Trophoblast cell (in vitro differentiated cells and primary cell): ENCODE measurements around the gene RAPGEF1.
A peak's percentile ranks its signal among the peaks of the same experiment; 100 is the strongest.

Experiments used
- DNase-seq, 2 donors: peaks; one replicate each; pipeline ENCODE4 v3.0.0-alpha.2; 2016
- H2AFZ ChIP-seq: 2 replicates; pipeline ENCODE4 v1.6.1; 2013; ENCODE audit warnings: low read length, moderate library complexity, mild to moderate bottlenecking; ENCODE audit not compliant: insufficient read depth, poor library complexity
- H2AK5ac ChIP-seq: 2 replicates; pipeline ENCODE4 v1.6.1; 2013; ENCODE audit warnings: mild to moderate bottlenecking, low read length
- H2BK120ac ChIP-seq: 2 replicates; pipeline ENCODE4 v1.6.1; 2013; ENCODE audit warnings: low read length, mild to moderate bottlenecking, moderate library complexity; ENCODE audit not compliant: insufficient read depth, poor library complexity
- H2BK12ac ChIP-seq: 2 replicates; pipeline ENCODE4 v1.6.1; 2013; ENCODE audit warnings: mild to moderate bottlenecking, low read length, moderate library complexity
- H2BK5ac ChIP-seq: 2 replicates; pipeline ENCODE4 v1.6.1; 2013; ENCODE audit warnings: low read length, low read depth, moderate library complexity, mild to moderate bottlenecking; ENCODE audit not compliant: poor library complexity
- H3K14ac ChIP-seq: 2 replicates; pipeline ENCODE4 v1.6.1; 2013; ENCODE audit warnings: mild to moderate bottlenecking, low read length
- H3K18ac ChIP-seq: 2 replicates; pipeline ENCODE4 v1.6.1; 2013; ENCODE audit warnings: mild to moderate bottlenecking, low read length
- H3K23ac ChIP-seq: 2 replicates; pipeline ENCODE4 v1.6.1; 2013; ENCODE audit warnings: low read length
- H3K27ac ChIP-seq: 2 replicates; pipeline ENCODE4 v1.5.1; 2013; ENCODE audit warnings: low read depth, mild to moderate bottlenecking, inconsistent platforms, low read length, moderate library complexity
- H3K27me3 ChIP-seq: 2 replicates; pipeline ENCODE4 v1.6.1; 2013; ENCODE audit warnings: inconsistent platforms, mild to moderate bottlenecking, low read length, moderate library complexity; ENCODE audit not compliant: insufficient read depth
- H3K36me3 ChIP-seq, 2 experiments: 1 replicate in 1 of 2; 2 replicates in 1 of 2; pipeline ENCODE4 v1.6.1; 2013; ENCODE audit warnings: low read length in 2 of 2, mild to moderate bottlenecking in 2 of 2, moderate library complexity in 1 of 2; ENCODE audit not compliant: insufficient read depth in 2 of 2, control insufficient read depth in 1 of 2
- H3K4ac ChIP-seq: 2 replicates; pipeline ENCODE4 v1.6.1; 2013; ENCODE audit warnings: low read depth, mild to moderate bottlenecking, low read length, moderate library complexity
- H3K4me1 ChIP-seq, 2 experiments: 1 replicate in 1 of 2; 2 replicates in 1 of 2; pipeline ENCODE4 v1.6.1; 2013; ENCODE audit warnings: low read length in 2 of 2, mild to moderate bottlenecking in 2 of 2, moderate library complexity in 1 of 2; ENCODE audit not compliant: insufficient read depth in 2 of 2, control insufficient read depth in 1 of 2
- H3K4me2 ChIP-seq: 2 replicates; pipeline ENCODE4 v1.6.1; 2013; ENCODE audit warnings: inconsistent platforms, mild to moderate bottlenecking, low read length, moderate library complexity
- H3K4me3 ChIP-seq: 2 replicates; pipeline ENCODE4 v1.5.1; 2013; ENCODE audit warnings: mild to moderate bottlenecking, low read depth, low read length, inconsistent platforms
- H3K79me1 ChIP-seq: one replicate; pipeline ENCODE4 v1.6.1; 2013; ENCODE audit warnings: low read length
- H3K79me2 ChIP-seq: 2 replicates; pipeline ENCODE4 v1.6.1; 2013; ENCODE audit warnings: low read length, mild to moderate bottlenecking; ENCODE audit not compliant: control insufficient read depth, insufficient read depth, poor library complexity
- H3K9ac ChIP-seq: 2 replicates; pipeline ENCODE4 v1.6.1; 2013; ENCODE audit warnings: mild to moderate bottlenecking, low read length
- H3K9me3 ChIP-seq: 2 replicates; pipeline ENCODE4 v1.6.1; 2013; ENCODE audit warnings: low read depth, mild to moderate bottlenecking, control low read depth, inconsistent platforms, low read length; ENCODE audit not compliant: insufficient read depth
- H4K12ac ChIP-seq: 2 replicates; pipeline ENCODE4 v1.6.1; 2013; ENCODE audit warnings: low read depth, mild to moderate bottlenecking, low read length, moderate library complexity
- H4K8ac ChIP-seq: 2 replicates; pipeline ENCODE4 v1.6.1; 2013; ENCODE audit warnings: low read depth, mild to moderate bottlenecking, low read length, moderate library complexity
- H4K91ac ChIP-seq: one replicate; pipeline ENCODE4 v1.6.1; 2013; ENCODE audit warnings: low read depth, mild to moderate bottlenecking, low read length, moderate library complexity
- WGBS: extraction: QIAGEN DNeasy Blood & Tissue Kit; methylation state at CpG from one replicate; pipeline ENCODE4 v1.1.7; 2013; ENCODE audit warnings: missing lambda C conversion rate; ENCODE audit not compliant: insufficient read length, insufficient coverage; ENCODE audit errors: extremely low coverage; 5-methylcytosine and 5-hydroxymethylcytosine counted together

Gene RAPGEF1

GRCh38 chr9:131784748-131785501 is 45.0 kb upstream of the RAPGEF1 start:
- Histone ChIP-seq H3K23ac (no peak overlapping the region), H3K4me3 (no peak overlapping the region)
- no peak for DNase-seq

GRCh38 chr9:131781069-131781468 is 41.2 kb upstream of the RAPGEF1 start:
- no peak overlapping the region for H4K12ac ChIP-seq
- no peak overlapping the region for H3K14ac ChIP-seq
- no peak overlapping the region for H2BK5ac ChIP-seq
- WGBS: no CpG with 5 or more reads among the region's 3 CpGs
- H3K23ac ChIP-seq: no peak overlapping the region
- H3K79me2 ChIP-seq: no peaks in the 10 kb centered on the region
- H3K18ac ChIP-seq: no peak overlapping the region
- DNase-seq: no peak
- peaks cover 6% of the 10 kb centered on the region for H3K9me3 ChIP-seq
- H2AK5ac ChIP-seq: no peak overlapping the region
- H2BK120ac ChIP-seq: no peak overlapping the region
- H3K27ac ChIP-seq: no peak overlapping the region
- H3K9ac ChIP-seq: no peak overlapping the region
- H4K8ac ChIP-seq: no peak overlapping the region
- H2BK12ac ChIP-seq: no peak overlapping the region
- no peaks in the 10 kb centered on the region for H3K27me3 ChIP-seq
- H3K36me3 ChIP-seq: no peaks in the 10 kb centered on the region
- H4K91ac ChIP-seq: no peak overlapping the region
- H3K4me2 ChIP-seq: no peak overlapping the region
- H3K4me3 ChIP-seq: no peak overlapping the region
- no peaks in the 10 kb centered on the region for H3K79me1 ChIP-seq
- no peaks in the 10 kb centered on the region for H3K4me1 ChIP-seq
- H2AFZ ChIP-seq: no peak overlapping the region
- H3K4ac ChIP-seq: no peak overlapping the region

More at GRCh38 chr9:131784748-131785501, 45.0 kb upstream of the RAPGEF1 start:
- Histone ChIP-seq H3K79me1 (no peaks in the 10 kb centered on the region), H2BK12ac (no peak overlapping the region), H3K36me3 (no peaks in the 10 kb centered on the region), H3K9ac (no peak overlapping the region), H3K18ac (no peak overlapping the region), H2BK5ac (no peak overlapping the region), H4K91ac (no peak overlapping the region), H3K4ac (no peak overlapping the region), H3K4me1 (no peaks in the 10 kb centered on the region), H3K9me3 (peaks cover 3% of the 10 kb centered on the region), H4K8ac (no peak overlapping the region), H2BK120ac (no peak overlapping the region), H3K4me2 (no peak overlapping the region), H4K12ac (no peak overlapping the region), H3K79me2 (no peaks in the 10 kb centered on the region), H2AFZ (no peak overlapping the region), H3K27ac (no peak overlapping the region), H2AK5ac (no peak overlapping the region), H3K14ac (no peak overlapping the region), H3K27me3 (no peaks in the 10 kb centered on the region)
- no CpG with 5 or more reads among the region's 13 CpGs for WGBS

DNA sequence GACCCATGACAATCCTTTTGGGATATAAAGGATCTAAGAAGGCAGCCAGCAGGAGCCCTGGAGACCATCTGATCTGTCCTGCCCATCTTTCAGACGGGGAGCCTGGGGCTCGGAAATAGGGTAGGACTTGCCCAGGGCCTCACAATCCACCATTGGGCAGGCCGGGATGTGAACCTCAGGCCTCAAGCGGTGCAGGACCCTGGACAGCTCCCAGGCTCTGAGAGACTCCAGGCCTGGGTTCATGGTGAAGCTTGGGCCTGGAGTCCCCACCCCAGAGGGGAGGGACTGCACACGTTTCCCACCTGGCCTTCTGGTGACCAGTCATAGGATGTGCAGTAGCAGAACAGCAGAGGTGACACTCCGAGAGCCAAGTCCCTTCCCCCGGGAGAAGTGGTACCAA is 36.6 kb upstream of the RAPGEF1 start:
- Histone ChIP-seq H3K23ac (no peak overlapping the region), H3K9ac (no peak overlapping the region), H2BK5ac (no peak overlapping the region), H3K9me3 (peaks cover 6% of the 10 kb centered on the region), H2AFZ (no peak overlapping the region), H4K12ac (no peak overlapping the region), H2AK5ac (no peak overlapping the region), H3K4me2 (no peak overlapping the region), H3K4me3 (no peak overlapping the region), H4K91ac (no peak overlapping the region), H3K18ac (no peak overlapping the region), H3K27me3 (no peaks in the 10 kb centered on the region), H3K4me1 (no peaks in the 10 kb centered on the region), H3K14ac (no peak overlapping the region), H3K79me1 (no peaks in the 10 kb centered on the region), H3K4ac (no peak overlapping the region), H3K36me3 (no peaks in the 10 kb centered on the region), H2BK120ac (no peak overlapping the region), H2BK12ac (no peak overlapping the region), H4K8ac (no peak overlapping the region), H3K79me2 (no peaks in the 10 kb centered on the region), H3K27ac (no peak overlapping the region)
- DNase-seq: peak; percentile 60 to 81
- WGBS: no CpG with 5 or more reads among the region's 7 CpGs

DNA sequence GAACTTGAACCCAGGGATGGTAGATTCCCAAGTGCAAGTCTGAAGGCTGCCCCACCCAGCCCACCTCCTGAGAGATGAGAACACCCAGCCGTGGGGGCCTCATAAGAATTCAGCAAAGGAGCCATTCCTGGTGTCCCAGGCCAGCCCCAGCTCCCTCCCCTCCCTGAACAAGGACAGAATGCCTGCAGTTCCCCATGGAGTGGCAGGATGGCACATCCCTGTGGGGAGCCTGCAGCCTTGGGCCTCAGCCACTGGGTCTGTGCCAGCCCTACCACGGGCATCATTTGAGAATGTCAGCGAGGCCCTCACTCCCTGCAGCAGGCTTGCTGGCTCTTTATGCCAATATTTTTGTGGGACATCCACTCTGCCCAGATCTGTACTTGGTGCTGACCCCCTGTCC is 36.2 kb upstream of the RAPGEF1 start:
- Histone ChIP-seq H3K9me3 (peaks cover 6% of the 10 kb centered on the region), H4K91ac (no peak overlapping the region), H3K9ac (no peak overlapping the region), H3K27me3 (no peaks in the 10 kb centered on the region), H3K4me2 (no peak overlapping the region), H3K23ac (no peak overlapping the region), H3K4me3 (no peak overlapping the region), H3K79me2 (no peaks in the 10 kb centered on the region), H4K8ac (no peak overlapping the region), H2BK120ac (no peak overlapping the region), H2BK12ac (no peak overlapping the region), H2AFZ (no peak overlapping the region), H3K14ac (no peak overlapping the region), H3K18ac (no peak overlapping the region), H2AK5ac (no peak overlapping the region), H3K4ac (no peak overlapping the region), H3K36me3 (no peaks in the 10 kb centered on the region), H3K79me1 (no peaks in the 10 kb centered on the region), H4K12ac (no peak overlapping the region), H2BK5ac (no peak overlapping the region), H3K27ac (no peak overlapping the region), H3K4me1 (no peaks in the 10 kb centered on the region)
- WGBS: no CpG with 5 or more reads among the region's 3 CpGs
- DNase-seq: no peak
